SJCRH30 (cell line): ENCODE data around the gene PA2G4. TPM values are rescaled to one million over a fixed set of nuclear protein-coding genes. Genes with fewer than 3 reads are reported as not detected.

Experiments
- DNase-seq, 2 experiments: peaks; one replicate each; pipeline ENCODE4 v3.0.0-alpha.2; 2015 to 2020
- H3K27ac ChIP-seq: fragments of 250-450 bp; sonication (Bioruptor Pico); 2 replicates; pipeline ENCODE4 v1.5.1; 2020; ENCODE audit warnings: mild to moderate bottlenecking, moderate library complexity
- H3K27me3 ChIP-seq: fragments of 250-450 bp; sonication (Bioruptor Pico); 2 replicates; pipeline ENCODE4 v1.5.1; 2020; ENCODE audit warnings: mild to moderate bottlenecking, moderate library complexity
- H3K36me3 ChIP-seq: fragments of 250-450 bp; sonication (Bioruptor Pico); 2 replicates; pipeline ENCODE4 v1.5.1; 2020; ENCODE audit warnings: mild to moderate bottlenecking, moderate library complexity
- H3K4me1 ChIP-seq: fragments of 250-450 bp; sonication (Bioruptor Pico); 2 replicates; pipeline ENCODE4 v1.5.1; 2020; ENCODE audit warnings: mild to moderate bottlenecking, moderate library complexity
- H3K4me3 ChIP-seq: fragments of 250-450 bp; sonication (Bioruptor Pico); 2 replicates; pipeline ENCODE4 v1.5.1; 2020; ENCODE audit warnings: mild to moderate bottlenecking, moderate library complexity
- H3K9me3 ChIP-seq: fragments of 250-450 bp; sonication (Bioruptor Pico); replicated peaks from 2 replicates; pipeline ENCODE4 v1.5.1; 2020; ENCODE audit warnings: mild to moderate bottlenecking, moderate library complexity
- total RNA-seq: library from RNA; depleted of rRNA; stranded (reverse); fragments of >200 nt; shearing (Covaris generic); gene quantifications from 2 replicates; pipeline ENCODE4 v1.2.3, GENCODE V29; 2014

The PA2G4 gene
- total RNA-seq, 1 experiment from 2014 or later: 342 TPM

- peaks cover 11% of the 10 kb centered on the region; the same call in 1 of the 2 replicates for H3K36me3 ChIP-seq
- H3K27me3 ChIP-seq: no peaks in the 10 kb centered on the region
- H3K4me1 ChIP-seq: peaks cover 14% of the 10 kb centered on the region
- no peak overlapping the region for H3K27ac ChIP-seq
- H3K4me3 ChIP-seq: no peak overlapping the region; the same call in 1 of the 2 replicates
- H3K9me3 ChIP-seq: no peaks in the 10 kb centered on the region
- no peak for DNase-seq
Measured at GRCh38 chr12:56126732-56127239, 22.4 kb downstream of the PA2G4 start.

GRCh38 chr12:56127485-56127887 lies 23.1 kb downstream of the PA2G4 start:
- peak overlapping the region; percentile 51 for H3K27ac ChIP-seq
- peaks cover 16% of the 10 kb centered on the region for H3K36me3 ChIP-seq
- H3K27me3 ChIP-seq: no peaks in the 10 kb centered on the region
- peak overlapping the region; percentile 51 for H3K4me3 ChIP-seq
- H3K4me1 ChIP-seq: peaks cover 14% of the 10 kb centered on the region
- no peak for DNase-seq
- H3K9me3 ChIP-seq: no peaks in the 10 kb centered on the region

DNA sequence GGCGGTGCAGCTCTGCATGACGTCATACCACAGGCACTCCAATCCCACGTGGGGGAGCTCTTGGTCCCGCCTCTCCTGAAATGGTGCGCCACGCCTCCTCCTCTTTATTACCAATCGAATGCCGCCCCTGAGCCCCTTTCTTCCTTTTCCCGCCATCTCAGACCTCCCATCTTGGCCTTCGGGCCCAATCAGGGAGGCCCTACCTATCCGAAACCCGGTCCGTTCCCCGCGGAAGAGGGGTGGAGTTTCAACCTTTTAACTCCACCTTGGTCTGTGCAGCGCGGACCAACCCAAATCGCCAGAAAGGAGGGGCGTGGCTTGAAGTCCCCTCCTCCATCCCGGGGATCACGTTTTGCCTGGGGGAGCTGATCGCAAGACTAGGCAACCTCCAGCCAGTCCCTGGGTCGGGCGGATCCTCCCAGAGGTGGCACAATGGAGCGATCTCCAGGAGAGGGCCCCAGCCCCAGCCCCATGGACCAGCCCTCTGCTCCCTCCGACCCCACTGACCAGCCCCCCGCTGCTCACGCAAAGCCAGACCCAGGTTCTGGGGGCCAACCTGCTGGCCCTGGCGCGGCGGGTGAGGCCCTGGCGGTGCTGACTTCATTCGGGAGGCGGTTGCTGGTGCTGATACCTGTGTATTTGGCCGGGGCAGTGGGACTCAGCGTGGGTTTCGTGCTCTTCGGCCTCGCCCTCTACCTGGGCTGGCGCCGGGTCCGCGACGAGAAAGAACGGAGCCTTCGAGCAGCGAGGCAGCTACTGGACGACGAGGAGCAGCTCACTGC lies 23.7 kb downstream of the PA2G4 start, which contains the start of gene ESYT1:
TSS of gene ESYT1 (plus strand) at position 380 of the 782 bp plus-strand sequence. CDS start at position 433, 53 bp downstream.
- peaks cover 19% of the 10 kb centered on the region for H3K36me3 ChIP-seq
- no peaks in the 10 kb centered on the region for H3K9me3 ChIP-seq
- H3K4me3 ChIP-seq: peak within 1 kb of the TSS; percentile 74
- peak; percentile 99 to 100 for DNase-seq
- H3K27ac ChIP-seq: peak within 1 kb of the TSS; percentile 51
- H3K4me1 ChIP-seq: peaks cover 14% of the 10 kb centered on the region
- no peaks in the 10 kb centered on the region for H3K27me3 ChIP-seq

- Histone ChIP-seq H3K27ac (peak overlapping the region; percentile 47; the same call in 1 of the 2 replicates), H3K36me3 (peaks cover 25% of the 10 kb centered on the region), H3K27me3 (no peaks in the 10 kb centered on the region), H3K9me3 (no peaks in the 10 kb centered on the region), H3K4me1 (peaks cover 14% of the 10 kb centered on the region), H3K4me3 (peak overlapping the region; percentile 74)
- DNase-seq: peak; percentile 22 to 46
Measured at GRCh38 chr12:56128670-56129205, 24.4 kb downstream of the PA2G4 start.

- H3K4me1 ChIP-seq: peaks cover 14% of the 10 kb centered on the region
- no peaks in the 10 kb centered on the region for H3K27me3 ChIP-seq
- H3K36me3 ChIP-seq: peaks cover 28% of the 10 kb centered on the region
- no peaks in the 10 kb centered on the region for H3K9me3 ChIP-seq
- peak overlapping the region; percentile 74 for H3K4me3 ChIP-seq
- H3K27ac ChIP-seq: no peak overlapping the region; the same call in 1 of the 2 replicates
- peak; percentile 69 to 74 for DNase-seq
Measured at GRCh38 chr12:56129206-56129941, 25.0 kb downstream of the PA2G4 start.

DNA sequence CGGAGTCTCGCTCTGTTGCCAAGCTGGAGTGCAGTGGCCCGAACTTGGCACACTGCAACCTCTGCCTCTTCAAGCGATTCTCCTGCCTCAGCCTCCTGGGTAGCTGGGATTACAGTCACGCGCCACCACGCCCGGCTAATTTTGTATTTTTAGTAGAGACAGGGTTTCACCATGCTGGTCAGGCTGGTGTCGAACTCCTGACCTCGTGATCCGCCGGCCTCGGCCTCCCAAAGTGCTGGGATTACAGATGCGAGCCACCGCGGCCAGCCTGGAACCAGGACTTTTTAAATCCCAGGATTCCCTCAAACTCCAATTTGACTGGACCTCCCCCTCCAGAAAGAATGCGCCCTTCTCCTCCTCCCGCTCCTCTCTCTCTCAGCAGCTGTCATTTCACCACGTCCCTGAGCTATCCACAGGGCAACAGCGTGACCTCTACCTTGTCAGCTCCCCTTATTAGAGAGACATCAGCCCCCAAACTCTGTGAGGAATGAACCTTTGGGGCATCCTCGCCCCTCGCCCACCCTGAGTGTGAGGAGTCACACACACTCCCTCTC lies 25.7 kb downstream of the PA2G4 start:
- DNase-seq: no peak
- Histone ChIP-seq H3K9me3 (no peaks in the 10 kb centered on the region), H3K27me3 (no peaks in the 10 kb centered on the region), H3K4me3 (no peak overlapping the region), H3K4me1 (peaks cover 14% of the 10 kb centered on the region), H3K27ac (no peak overlapping the region), H3K36me3 (peaks cover 32% of the 10 kb centered on the region)

- Histone ChIP-seq H3K27me3 (no peaks in the 10 kb centered on the region), H3K4me3 (no peak overlapping the region), H3K27ac (no peak overlapping the region), H3K4me1 (peaks cover 14% of the 10 kb centered on the region), H3K36me3 (peaks cover 34% of the 10 kb centered on the region), H3K9me3 (no peaks in the 10 kb centered on the region)
- no peak for DNase-seq
Measured at GRCh38 chr12:56130876-56131275, 26.5 kb downstream of the PA2G4 start.

GRCh38 chr12:56134897-56135296 lies 30.5 kb downstream of the PA2G4 start:
- Histone ChIP-seq H3K36me3 (peaks cover 56% of the 10 kb centered on the region), H3K27ac (no peak overlapping the region), H3K9me3 (no peaks in the 10 kb centered on the region), H3K4me1 (peaks cover 2% of the 10 kb centered on the region; the same call in 1 of the 2 replicates), H3K27me3 (no peaks in the 10 kb centered on the region), H3K4me3 (no peak overlapping the region)
- DNase-seq: no peak

DNA sequence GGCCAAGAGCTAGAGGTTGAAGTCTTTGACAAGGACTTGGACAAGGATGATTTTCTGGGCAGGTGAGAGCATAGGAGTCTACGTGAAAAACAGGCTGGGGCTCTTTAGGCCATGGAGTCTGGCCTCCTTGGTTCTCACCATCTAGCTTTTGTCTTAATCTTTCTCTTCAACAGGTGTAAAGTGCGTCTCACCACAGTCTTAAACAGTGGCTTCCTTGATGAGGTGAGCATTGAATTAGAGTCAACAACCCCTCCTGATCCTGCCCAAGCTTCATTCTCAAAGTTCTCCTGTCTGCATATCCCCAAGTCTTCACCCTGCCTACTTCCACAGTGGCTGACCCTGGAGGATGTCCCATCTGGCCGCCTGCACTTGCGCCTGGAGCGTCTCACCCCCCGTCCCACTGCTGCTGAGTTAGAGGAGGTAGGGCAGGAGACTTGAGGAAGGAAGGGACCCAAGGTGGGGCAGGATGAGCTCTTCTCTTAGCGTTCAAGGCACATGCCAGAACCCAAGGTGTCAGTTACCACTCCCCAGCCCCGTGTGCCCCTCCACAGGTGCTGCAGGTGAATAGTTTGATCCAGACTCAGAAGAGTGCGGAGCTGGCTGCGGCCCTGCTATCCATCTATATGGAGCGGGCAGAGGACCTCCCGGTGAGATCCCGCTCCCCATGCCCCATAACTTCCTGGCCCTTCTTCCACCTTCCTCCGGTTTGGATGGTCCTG lies 33.7 kb downstream of the PA2G4 start:
- DNase-seq: no peak
- H3K4me1 ChIP-seq: no peaks in the 10 kb centered on the region
- no peaks in the 10 kb centered on the region for H3K27me3 ChIP-seq
- no peaks in the 10 kb centered on the region for H3K9me3 ChIP-seq
- no peak overlapping the region for H3K27ac ChIP-seq
- H3K4me3 ChIP-seq: no peak overlapping the region
- H3K36me3 ChIP-seq: peaks cover 52% of the 10 kb centered on the region

DNA sequence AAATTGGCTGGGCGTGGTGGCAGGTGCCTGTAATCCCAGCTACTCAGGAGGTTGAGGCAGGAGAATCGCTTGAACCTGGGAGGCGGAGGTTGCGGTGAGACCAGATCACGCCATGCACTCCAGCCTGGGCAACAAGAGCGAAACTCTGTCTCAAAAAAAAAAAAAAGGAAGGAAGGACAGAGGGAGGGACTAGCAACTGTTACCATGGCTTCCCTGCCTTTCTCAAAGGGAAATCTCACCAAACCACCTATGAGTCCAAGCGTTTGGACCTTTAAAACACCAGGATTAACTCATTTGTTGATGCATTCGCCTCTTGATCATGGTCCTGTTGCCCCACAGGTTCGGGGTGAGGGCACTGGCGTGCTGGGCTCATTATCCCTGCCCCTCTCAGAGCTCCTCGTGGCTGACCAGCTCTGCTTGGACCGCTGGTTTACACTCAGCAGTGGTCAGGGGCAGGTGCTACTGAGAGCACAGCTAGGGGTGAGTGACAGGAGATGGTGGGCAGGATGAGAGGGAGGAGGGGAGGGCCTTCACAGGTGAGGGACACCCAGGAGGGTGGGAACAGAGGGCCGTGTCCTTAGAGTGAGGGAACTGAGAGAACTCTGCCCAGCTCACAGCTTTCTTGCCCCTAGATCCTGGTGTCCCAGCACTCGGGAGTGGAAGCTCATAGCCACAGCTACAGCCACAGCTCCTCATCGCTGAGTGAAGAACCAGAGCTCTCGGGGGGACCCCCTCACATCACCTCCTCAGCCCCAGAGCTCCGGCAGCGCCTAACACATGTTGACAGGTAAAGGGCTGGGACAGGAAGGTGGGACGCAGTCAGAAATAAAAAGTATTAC lies 37.8 kb downstream of the PA2G4 start:
- Histone ChIP-seq H3K27ac (no peak overlapping the region), H3K36me3 (peaks cover 53% of the 10 kb centered on the region)

DNA sequence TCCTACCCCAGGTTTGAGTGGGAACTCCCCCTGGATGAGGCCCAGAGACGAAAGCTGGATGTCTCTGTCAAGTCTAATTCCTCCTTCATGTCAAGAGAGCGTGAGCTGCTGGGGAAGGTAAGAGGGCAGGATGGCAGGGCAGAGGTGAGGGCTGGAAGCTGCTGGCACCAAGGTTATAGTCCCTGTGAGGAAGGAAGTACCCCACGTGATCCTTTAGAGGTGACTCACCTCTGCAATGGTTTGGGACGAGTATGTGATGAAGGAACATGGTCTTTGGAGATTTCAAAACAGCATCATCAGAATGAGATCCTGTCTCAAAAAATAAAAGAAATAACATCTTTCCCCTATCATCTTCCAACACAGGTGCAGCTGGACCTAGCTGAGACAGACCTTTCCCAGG lies 38.9 kb downstream of the PA2G4 start:
- peaks cover 7% of the 10 kb centered on the region for H3K4me1 ChIP-seq
- no peaks in the 10 kb centered on the region for H3K9me3 ChIP-seq
- H3K4me3 ChIP-seq: no peak overlapping the region
- no peak overlapping the region for H3K27ac ChIP-seq
- peaks cover 43% of the 10 kb centered on the region for H3K36me3 ChIP-seq
- H3K27me3 ChIP-seq: no peaks in the 10 kb centered on the region
- DNase-seq: no peak

More for the DNA sequence above, 37.8 kb downstream of the PA2G4 start:
- no peak for DNase-seq
- peaks cover 7% of the 10 kb centered on the region for H3K4me1 ChIP-seq
- no peaks in the 10 kb centered on the region for H3K27me3 ChIP-seq
- H3K4me3 ChIP-seq: no peak overlapping the region
- H3K9me3 ChIP-seq: no peaks in the 10 kb centered on the region

DNA sequence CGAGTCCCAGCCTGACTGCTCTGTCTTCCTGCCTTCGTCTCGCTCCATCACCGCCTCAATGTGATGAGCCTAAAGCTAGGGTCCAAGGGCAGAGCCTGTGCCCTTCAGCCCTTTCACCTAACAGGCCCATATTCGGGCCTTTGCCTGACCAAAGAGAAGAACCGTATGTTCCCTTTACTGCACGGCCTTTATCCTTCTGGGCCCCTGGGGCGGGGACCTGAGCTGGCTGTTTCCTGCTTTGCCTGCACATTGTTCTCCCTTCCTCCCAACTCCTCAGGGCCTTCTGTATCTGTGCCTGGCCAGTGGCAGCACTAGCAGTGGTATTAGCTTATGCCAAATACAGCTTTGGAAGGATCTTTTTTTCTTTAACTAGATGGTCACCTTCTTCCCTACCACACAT lies 39.5 kb downstream of the PA2G4 start:
- H3K9me3 ChIP-seq: no peaks in the 10 kb centered on the region
- H3K36me3 ChIP-seq: peaks cover 36% of the 10 kb centered on the region
- H3K4me3 ChIP-seq: no peak overlapping the region
- H3K27ac ChIP-seq: no peak overlapping the region
- no peak for DNase-seq
- no peaks in the 10 kb centered on the region for H3K27me3 ChIP-seq
- H3K4me1 ChIP-seq: peaks cover 7% of the 10 kb centered on the region

- Histone ChIP-seq H3K9me3 (no peaks in the 10 kb centered on the region), H3K4me3 (no peak overlapping the region), H3K4me1 (peaks cover 7% of the 10 kb centered on the region), H3K27me3 (no peaks in the 10 kb centered on the region), H3K27ac (no peak overlapping the region), H3K36me3 (peaks cover 32% of the 10 kb centered on the region)
- no peak for DNase-seq
Measured at GRCh38 chr12:56145217-56145616, 40.9 kb downstream of the PA2G4 start.
